B cell (primary cell): ENCODE results near the gene THSD7A. TPM values are rescaled to one million over a fixed set of nuclear protein-coding genes. Genes with fewer than 3 reads are reported as not detected.

ENCODE experiments used
- ATAC-seq: fragments of 200-7000 bp; cut with Tn5 transposase; one replicate; pipeline ENCODE4 v1.10.0; 2021; ENCODE audit warnings: low read depth, mild to moderate bottlenecking, moderate number of reproducible peaks, moderate library complexity
- CTCF ChIA-PET: fragments of 350-600 bp; sonication (Branson Sonifier 250); formaldehyde crosslinking; loops from one replicate; lab custom pipeline; 2021; ENCODE audit warnings: antibody characterized with exemption, inconsistent platforms; lab: Charles Lee
- POLR2A ChIA-PET: fragments of 350-600 bp; sonication (Branson Sonifier 250); formaldehyde crosslinking; loops from one replicate; lab custom pipeline; 2021; ENCODE audit warnings: antibody characterized with exemption; lab: Charles Lee
- DNase-seq: peaks from one replicate; pipeline ENCODE4 v3.0.0; 2013
- H2AFZ ChIP-seq: 2 replicates; pipeline ENCODE4 v1.6.1; 2012; ENCODE audit warnings: mild to moderate bottlenecking, low read depth, low read length; ENCODE audit not compliant: insufficient read depth, poor library complexity, severe bottlenecking
- H3K27ac ChIP-seq, 2 donors: 1 replicate in 1 of 2; 2 replicates in 1 of 2; pipeline ENCODE4 v1.5.1; 2012 to 2013; ENCODE audit warnings: low read length in 2 of 2, mild to moderate bottlenecking in 2 of 2, moderate library complexity in 1 of 2
- H3K27me3 ChIP-seq, 4 experiments: fragments of 200-600 bp in 1 of 4; sonication (generic) in 1 of 4; replicated peaks in 1 of 4; 1 replicate in 2 of 4; 2 replicates in 2 of 4; pipeline versions ENCODE4 v1.6.1 to v1.7.0; 2013 to 2016; ENCODE audit warnings: low read length in 3 of 4, mild to moderate bottlenecking in 2 of 4, mixed read lengths in 1 of 4, moderate library complexity in 1 of 4; ENCODE audit not compliant: insufficient read depth in 4 of 4, control insufficient read depth in 3 of 4; ENCODE audit errors: control extremely low read depth in 1 of 4
- H3K36me3 ChIP-seq, 2 experiments: replicated peaks in 1 of 2; 1 replicate in 1 of 2; 2 replicates in 1 of 2; pipeline versions ENCODE4 v1.6.1 to v1.7.1; 2013; ENCODE audit warnings: low read length in 1 of 2; ENCODE audit not compliant: insufficient read depth in 2 of 2, control insufficient read depth in 1 of 2; ENCODE audit errors: control extremely low read depth in 1 of 2, extremely low read depth in 1 of 2
- H3K4me1 ChIP-seq, 2 donors: fragments of 200-600 bp in 1 of 2; sonication (generic) in 1 of 2; 1 replicate in 1 of 2; 2 replicates in 1 of 2; pipeline versions ENCODE4 v1.5.1 to v1.6.1; 2013 to 2017; ENCODE audit warnings: low read length in 2 of 2; ENCODE audit not compliant: control insufficient read depth in 2 of 2, insufficient read depth in 2 of 2
- H3K4me2 ChIP-seq: replicated peaks from 2 replicates; pipeline ENCODE3; 2012; ENCODE audit warnings: mild to moderate bottlenecking, low read depth, low read length; ENCODE audit not compliant: poor library complexity, severe bottlenecking
- H3K4me3 ChIP-seq, 5 experiments: fragments of 200-600 bp in 1 of 5; sonication (generic) in 1 of 5; 1 replicate in 3 of 5; 2 replicates in 2 of 5; pipeline versions ENCODE4 v1.5.1 to v1.7.0; 2011 to 2016; ENCODE audit warnings: low read length in 4 of 5, mild to moderate bottlenecking in 4 of 5, low read depth in 2 of 5, control low read depth in 1 of 5, moderate library complexity in 1 of 5; ENCODE audit not compliant: insufficient read depth in 1 of 5; ENCODE audit errors: control extremely low read depth in 1 of 5, extremely low read depth in 1 of 5
- H3K79me2 ChIP-seq: fragments of 200-600 bp; sonication (generic); one replicate; pipeline ENCODE4 v1.6.0; 2016; ENCODE audit warnings: low read length; ENCODE audit not compliant: control insufficient read depth, insufficient read depth
- H3K9ac ChIP-seq: fragments of 200-600 bp; sonication (generic); 2 replicates; pipeline ENCODE4 v1.6.1; 2017; ENCODE audit warnings: mild to moderate bottlenecking, low read length, moderate library complexity
- H3K9me3 ChIP-seq, 3 donors: one replicate each; pipeline versions ENCODE4 v1.6.1 to v1.7.1; 2013; ENCODE audit warnings: low read length in 2 of 3; ENCODE audit not compliant: control insufficient read depth in 2 of 3, insufficient read depth in 1 of 3; ENCODE audit errors: control extremely low read depth in 1 of 3
- H4K20me1 ChIP-seq: 2 replicates; pipeline ENCODE4 v1.6.0; 2012; ENCODE audit warnings: mild to moderate bottlenecking, low read length; ENCODE audit not compliant: insufficient read depth, control insufficient read depth, poor library complexity, severe bottlenecking
- H3K27ac Mint-ChIP-seq: one replicate; pipeline ENCODE4 v1.8.0; 2021; ENCODE audit warnings: mixed read lengths
- H3K27me3 Mint-ChIP-seq: one replicate; pipeline ENCODE4 v1.8.0; 2021; ENCODE audit warnings: mixed read lengths
- H3K4me1 Mint-ChIP-seq: one replicate; pipeline ENCODE4 v1.8.0; 2021; ENCODE audit warnings: mixed read lengths
- H3K4me3 Mint-ChIP-seq: one replicate; pipeline ENCODE4 v1.8.0; 2021; ENCODE audit warnings: mixed read lengths
- H3K9me3 Mint-ChIP-seq: one replicate; pipeline ENCODE4 v1.8.0; 2022; ENCODE audit warnings: mixed read lengths; ENCODE audit not compliant: insufficient read depth
- CTCF ChIP-seq: fragments of 200-600 bp; IDR thresholded peaks from one replicate; pipeline ENCODE4 v1.8.0; 2022; ENCODE audit warnings: antibody characterized with exemption, mild to moderate bottlenecking
- EZH2 ChIP-seq: IDR thresholded peaks from 2 replicates; pipeline ENCODE4 v1.6.1; 2012; ENCODE audit warnings: borderline replicate concordance, low read depth, mild to moderate bottlenecking, moderate library complexity, low read length; ENCODE audit not compliant: insufficient read depth, poor library complexity, severe bottlenecking
- WGBS: methylation state at CpG from one replicate; pipeline ENCODE4 v1.1.5; 2013; ENCODE audit warnings: missing lambda C conversion rate; ENCODE audit not compliant: insufficient coverage; 5-methylcytosine and 5-hydroxymethylcytosine counted together
- intact Hi-C: fragments of 100-400 bp; cut with micrococcal nuclease; formaldehyde crosslinking; loops from one replicate; pipeline ENCODE4 v1.10.0; 2022
- polyA plus RNA-seq: library from polyadenylated mRNA; depleted of rRNA; stranded (reverse); fragments of >200 nt; gene quantifications from 2 replicates; pipeline ENCODE4 v1.2.3, GENCODE V29; 2012
- total RNA-seq, 2 donors: library from RNA; stranded (reverse); fragments of 120-200 nt in 1 of 2; gene quantifications; 1 replicate in 1 of 2; 2 replicates in 1 of 2; pipeline versions ENCODE4 v1.2.3 to v1.2.4, GENCODE V29; 2013 to 2022

The THSD7A gene
- total and polyA plus RNA-seq, 2 donors (not counting 1 experiment from before 2014, with no cell fraction given), result not detected

DNA sequence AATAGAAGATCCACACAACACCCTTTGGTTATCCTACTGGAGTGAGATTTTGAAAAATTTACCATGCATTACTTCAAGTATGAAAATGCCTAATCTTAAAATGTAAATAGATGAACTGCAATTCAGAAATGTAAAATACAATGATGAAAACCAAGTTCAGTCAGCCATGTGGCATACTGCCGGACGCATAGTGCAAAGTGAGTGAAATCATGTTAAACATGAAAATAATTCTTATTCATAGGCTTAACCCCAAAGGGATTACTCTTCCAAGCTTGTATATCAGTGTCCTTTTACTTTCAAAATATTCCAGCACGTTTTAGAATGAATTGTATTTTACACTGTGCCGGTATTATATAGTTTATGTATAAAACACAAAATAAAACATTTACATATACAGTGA lies 99.8 kb downstream of the THSD7A start:
- Histone ChIP-seq H3K9ac (no peak overlapping the region), H3K27ac (no peak overlapping the region), H3K9me3 (no peaks in the 10 kb centered on the region), H3K79me2 (no peaks in the 10 kb centered on the region), H3K4me1 (no peaks in the 10 kb centered on the region), H3K27me3 (no peaks in the 10 kb centered on the region), H3K36me3 (no peaks in the 10 kb centered on the region), H3K4me2 (no peak overlapping the region), H4K20me1 (no peaks in the 10 kb centered on the region), H3K4me3 (no peak overlapping the region), H2AFZ (no peak overlapping the region)
- TF ChIP-seq EZH2, result no peak
- no peak for TF ChIP-seq CTCF
- DNase-seq (no peak), ATAC-seq (no peak)
- WGBS, result no CpG with 5 or more reads among the region's 4 CpGs
- H3K27me3 Mint-ChIP-seq, result no peaks in the 10 kb centered on the region
- H3K4me1 Mint-ChIP-seq, result no peaks in the 10 kb centered on the region
- H3K9me3 Mint-ChIP-seq, result no peaks in the 10 kb centered on the region
- no peak overlapping the region for H3K4me3 Mint-ChIP-seq
- no peak overlapping the region for H3K27ac Mint-ChIP-seq
- intact Hi-C loops, result no loop called here
- POLR2A ChIA-PET, result no interaction called here
- CTCF ChIA-PET, result no interaction called here

DNA sequence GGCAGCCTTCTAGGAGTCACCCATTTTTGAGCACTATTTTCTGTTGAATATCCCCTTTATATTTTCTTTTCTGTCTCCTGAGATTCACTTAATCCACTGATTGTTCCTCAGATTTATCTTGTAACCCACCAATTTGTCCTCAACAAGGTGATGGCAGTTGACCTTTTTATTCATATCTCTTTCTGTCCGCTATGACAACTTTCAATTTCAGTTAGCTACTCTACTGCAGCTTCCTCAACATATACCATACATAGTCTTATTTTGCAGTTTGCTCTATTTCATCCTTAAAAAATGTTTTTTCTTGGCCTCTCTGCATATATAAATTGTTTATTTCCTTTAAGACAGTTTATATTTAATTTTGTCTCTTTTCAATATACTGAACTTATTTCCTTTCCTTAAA lies 101.3 kb downstream of the THSD7A start:
- Histone ChIP-seq H3K27me3 (no peaks in the 10 kb centered on the region), H3K9me3 (no peaks in the 10 kb centered on the region), H4K20me1 (no peaks in the 10 kb centered on the region), H3K9ac (no peak overlapping the region), H3K79me2 (no peaks in the 10 kb centered on the region), H3K4me1 (no peaks in the 10 kb centered on the region), H2AFZ (no peak overlapping the region), H3K36me3 (no peaks in the 10 kb centered on the region), H3K4me3 (no peak overlapping the region), H3K27ac (no peak overlapping the region), H3K4me2 (no peak overlapping the region)
- TF ChIP-seq CTCF, result no peak
- TF ChIP-seq EZH2, result no peak
- POLR2A ChIA-PET, result no interaction called here
- Mint-ChIP-seq H3K27me3 (no peaks in the 10 kb centered on the region), H3K9me3 (no peaks in the 10 kb centered on the region), H3K4me3 (no peak overlapping the region), H3K4me1 (no peaks in the 10 kb centered on the region), H3K27ac (no peak overlapping the region)
- intact Hi-C loops, result no loop called here
- WGBS, result no CpG with 5 or more reads among the region's 1 CpG
- no peak for DNase-seq
- CTCF ChIA-PET, result no interaction called here
- no peak for ATAC-seq
